ENCODE measurements around the gene CXCR4.
"Not testable (repeated sequence)": the region's sequence is repeated elsewhere in the genome, so short reads cannot be mapped to it uniquely, and the experiment has no call there.

The CXCR4 gene

DNA sequence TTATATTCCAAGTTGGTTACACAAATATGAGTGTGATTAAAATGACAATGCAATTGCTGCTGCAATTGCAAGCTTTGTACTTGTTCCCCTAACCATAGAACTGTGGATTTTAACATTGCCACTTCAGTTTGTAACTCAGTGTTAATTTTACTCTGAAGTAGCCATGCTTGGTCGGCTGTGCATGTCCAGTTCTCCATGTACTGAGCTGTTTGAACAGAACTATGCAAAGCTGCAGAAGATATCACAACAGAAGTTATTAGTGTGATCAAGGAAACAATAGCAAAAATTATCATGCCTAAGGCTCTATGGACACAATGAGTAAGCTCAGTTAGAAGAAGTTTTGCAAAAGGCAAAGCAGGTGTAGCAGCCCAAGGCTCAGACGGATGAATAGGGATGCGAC, 45.3 kb downstream of the CXCR4 start:
- DNase-seq (ENCODE audit: low read depth): no peak

DNA sequence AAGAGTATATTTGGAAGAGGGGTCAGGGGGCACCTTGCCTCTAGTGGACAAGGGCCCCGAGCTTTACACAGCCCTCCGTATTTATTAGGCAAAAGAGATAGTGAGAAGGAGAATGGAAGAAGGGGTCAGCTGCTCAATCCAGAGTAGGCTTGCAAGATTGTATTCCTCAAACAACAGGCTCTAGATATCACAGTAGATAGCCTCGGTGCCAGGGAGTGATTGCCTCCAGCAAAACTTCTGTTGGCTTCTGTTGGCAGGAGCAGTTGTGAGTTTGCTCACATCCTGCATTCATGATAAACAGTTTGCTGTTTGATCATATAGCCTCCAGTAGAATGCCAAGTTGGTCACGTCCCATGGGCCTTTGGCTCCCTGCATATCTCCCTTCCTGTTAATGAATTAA, 46.1 kb downstream of the CXCR4 start:
- DNase-seq (ENCODE audit: low read depth): not testable (repeated sequence)

DNA sequence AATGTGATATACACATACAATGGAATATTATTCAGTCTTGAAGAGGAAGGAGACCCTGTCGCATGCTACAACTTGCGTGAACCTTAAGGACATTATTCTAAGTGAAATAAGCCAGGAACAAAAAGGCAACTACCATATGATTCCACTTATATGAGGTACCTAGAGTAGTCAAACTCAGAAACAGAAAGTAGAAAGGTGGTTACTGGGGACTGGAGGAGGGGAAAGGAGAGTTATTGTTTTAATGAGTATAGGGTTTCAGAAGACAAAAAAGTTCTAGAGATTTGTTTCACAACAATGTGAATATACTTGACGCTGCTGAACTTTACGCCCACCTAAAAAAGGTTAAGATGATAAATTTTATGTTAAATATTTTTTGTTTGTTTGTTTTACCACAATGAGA, 47.0 kb downstream of the CXCR4 start:
- no peak for DNase-seq (ENCODE audit: low read depth)

DNA sequence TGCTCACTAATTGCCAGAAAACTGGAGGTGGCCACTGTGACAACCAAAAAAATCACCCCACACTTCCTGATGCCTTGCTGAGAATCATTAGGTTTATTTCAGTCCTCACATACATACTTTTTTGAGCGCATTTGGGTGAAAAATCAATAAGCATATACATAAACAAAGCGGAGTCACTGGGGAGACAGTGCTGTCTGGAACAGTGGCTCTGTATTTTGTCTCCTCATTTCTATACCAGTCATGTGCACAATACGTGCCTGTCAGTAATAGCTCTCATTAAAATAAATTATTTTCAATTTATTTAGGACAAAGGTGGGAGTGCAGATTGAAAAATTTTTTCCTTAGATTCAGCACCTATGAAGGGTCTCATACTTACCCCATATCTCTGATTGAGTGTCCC, 48.2 kb downstream of the CXCR4 start:
- DNase-seq (ENCODE audit: low read depth): no peak

- no peak for DNase-seq (ENCODE audit: low read depth)
Measured at GRCh38 chr2:136068581-136069227, 49.2 kb downstream of the CXCR4 start.

DNA sequence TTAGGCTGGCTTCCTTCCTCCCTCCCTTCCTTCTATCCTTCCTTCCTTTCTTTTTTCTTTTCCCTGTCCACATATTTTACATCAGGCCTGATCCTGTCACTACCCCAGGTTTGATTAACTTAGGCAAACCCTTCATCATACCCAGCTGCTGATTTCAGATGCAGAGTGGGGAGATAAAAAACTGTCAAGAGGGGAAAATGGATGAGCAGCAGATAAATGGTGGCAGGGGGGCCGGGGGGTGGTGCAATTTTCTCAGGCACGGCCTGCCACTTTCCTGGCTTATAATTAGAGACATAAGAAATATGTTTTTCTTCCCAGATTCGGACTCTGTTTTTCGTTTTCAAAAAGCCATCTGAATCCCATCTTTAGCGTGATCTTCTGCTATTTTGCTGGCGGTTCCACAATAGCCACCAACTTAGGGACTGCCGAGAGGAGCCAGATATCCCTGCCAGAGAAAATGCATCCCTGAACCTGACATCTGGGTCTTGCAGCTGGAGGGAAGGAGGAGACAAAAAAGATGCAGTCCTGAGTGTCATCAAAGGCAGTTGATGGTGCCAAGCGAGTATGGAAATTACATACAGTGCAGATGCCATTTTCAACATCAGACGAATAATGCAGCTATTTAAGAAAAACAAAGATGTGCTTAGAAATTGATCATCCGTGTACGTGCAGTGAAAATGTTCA, 49.9 kb downstream of the CXCR4 start:
- no peak for DNase-seq (ENCODE audit: low read depth)

DNA sequence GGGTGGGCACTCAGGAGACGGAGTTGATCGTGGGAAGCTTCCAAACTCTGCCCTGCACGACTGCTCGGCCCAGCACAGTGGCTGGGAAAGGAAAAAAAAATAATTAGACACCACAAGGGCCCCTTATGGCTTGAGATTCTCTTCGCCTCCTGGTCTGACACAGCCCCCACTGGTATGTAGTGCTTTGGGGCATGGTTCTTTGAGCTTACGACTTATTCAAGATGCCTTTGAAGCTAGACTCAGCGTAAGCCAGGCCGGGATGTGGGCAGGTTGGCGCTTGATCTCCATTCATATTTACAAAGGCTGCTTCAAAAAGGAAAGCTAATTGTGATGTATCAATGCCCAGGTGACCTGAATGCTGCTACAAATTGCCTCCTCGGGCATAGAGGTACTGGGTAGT, 50.5 kb downstream of the CXCR4 start:
- no peak for DNase-seq (ENCODE audit: low read depth)

DNA sequence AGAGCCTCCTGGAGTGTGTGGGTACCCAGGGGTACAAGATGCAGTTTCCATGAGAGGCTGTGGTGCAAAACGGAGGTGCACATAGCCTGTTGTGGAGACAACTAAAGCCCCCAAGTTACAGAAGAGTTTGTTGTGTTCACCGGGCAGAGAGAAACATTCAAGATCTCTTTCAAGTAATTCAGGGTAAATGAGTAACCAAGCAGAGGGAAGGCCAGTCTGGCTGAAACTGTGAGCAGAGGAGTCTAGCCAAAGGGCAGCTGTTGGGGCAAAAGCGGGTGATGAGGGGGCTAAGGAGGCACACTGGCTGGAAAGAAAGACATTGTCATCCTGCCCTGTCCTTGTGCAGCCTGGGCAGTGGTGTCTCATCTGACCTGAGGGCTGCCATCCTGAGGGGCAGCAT, 52.0 kb downstream of the CXCR4 start:
- DNase-seq (ENCODE audit: low read depth): no peak

DNA sequence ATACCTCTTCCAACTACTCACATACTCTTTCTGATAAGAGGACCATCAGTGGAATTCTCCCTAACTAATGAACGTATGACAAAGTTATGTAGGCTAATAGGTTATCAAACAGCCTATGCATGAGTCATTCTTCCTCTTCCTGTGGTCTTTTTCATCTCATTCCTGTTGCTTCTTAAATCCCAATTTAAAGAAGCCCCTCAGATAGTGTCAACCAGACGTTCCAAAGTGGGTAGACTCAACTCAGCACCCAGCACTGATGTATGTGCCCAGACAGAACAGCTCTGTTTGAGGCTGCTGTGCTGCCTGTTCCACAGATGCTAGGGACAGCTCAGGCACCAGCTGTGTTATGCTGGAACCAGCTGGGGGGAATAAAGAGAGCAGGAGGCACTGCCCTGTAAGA, 52.6 kb downstream of the CXCR4 start:
- DNase-seq (ENCODE audit: low read depth): no peak

Measured in GM04503 (cell line).